Esophagus squamous epithelium (tissue), 4 donors: ENCODE results near the gene SLC13A4.

Experiments
- CTCF ChIP-seq, 6 experiments: fragments of 450-650 bp in 4 of 6; fragments of 200-600 bp in 2 of 6; sonication (generic) in 2 of 6; IDR thresholded peaks; one replicate each; pipeline ENCODE4 v1.5.1; 2016 to 2019; ENCODE audit warnings: antibody characterized with exemption in 6 of 6, mild to moderate bottlenecking in 4 of 6, moderate library complexity in 4 of 6
- POLR2A ChIP-seq, 4 donors: fragments of 450-650 bp; IDR thresholded peaks; one replicate each; pipeline ENCODE4 v1.6.1; 2017; ENCODE audit warnings: antibody characterized with exemption in 4 of 4, mild to moderate bottlenecking in 4 of 4, moderate library complexity in 3 of 4

- TF ChIP-seq CTCF (IDR thresholded peaks at IDR 0.05) (no peak), POLR2A (IDR thresholded peaks at IDR 0.05) (no peak)
Measured at GRCh38 chr7:135770139-135770710, 42.2 kb upstream of the SLC13A4 start.
